Fibroblast of villous mesenchyme (primary cell): ENCODE results near the gene NOA1. TPM values are rescaled to one million over a fixed set of nuclear protein-coding genes. Genes with fewer than 3 reads are reported as not detected.
A peak's percentile ranks its signal among the peaks of the same experiment; 100 is the strongest.

ENCODE experiments used
- DNase-seq: peaks from one replicate; pipeline ENCODE4 v3.0.0-alpha.2; 2010; ENCODE audit warnings: low read depth
- H3K4me3 ChIP-seq: 2 replicates; pipeline ENCODE4 v1.5.1; 2011; ENCODE audit warnings: low read depth, mild to moderate bottlenecking, low read length
- CTCF ChIP-seq: IDR thresholded peaks from 2 replicates; pipeline ENCODE4 v1.5.1; 2012; ENCODE audit warnings: low read depth, mild to moderate bottlenecking, low read length; ENCODE audit not compliant: insufficient read depth
- total RNA-seq: library from RNA; depleted of rRNA; stranded (reverse); fragments of >200 nt; gene quantifications from 2 replicates; pipeline ENCODE4 v1.2.3, GENCODE V29; 2012

NOA1 gene
- total RNA-seq, 1 donor: 14.2 TPM

- no peak for TF ChIP-seq CTCF
- H3K4me3 ChIP-seq: no peak overlapping the region
- peak; percentile 88 for DNase-seq
Measured at GRCh38 chr4:56995525-56995924, 18.1 kb upstream of the NOA1 start.

DNA sequence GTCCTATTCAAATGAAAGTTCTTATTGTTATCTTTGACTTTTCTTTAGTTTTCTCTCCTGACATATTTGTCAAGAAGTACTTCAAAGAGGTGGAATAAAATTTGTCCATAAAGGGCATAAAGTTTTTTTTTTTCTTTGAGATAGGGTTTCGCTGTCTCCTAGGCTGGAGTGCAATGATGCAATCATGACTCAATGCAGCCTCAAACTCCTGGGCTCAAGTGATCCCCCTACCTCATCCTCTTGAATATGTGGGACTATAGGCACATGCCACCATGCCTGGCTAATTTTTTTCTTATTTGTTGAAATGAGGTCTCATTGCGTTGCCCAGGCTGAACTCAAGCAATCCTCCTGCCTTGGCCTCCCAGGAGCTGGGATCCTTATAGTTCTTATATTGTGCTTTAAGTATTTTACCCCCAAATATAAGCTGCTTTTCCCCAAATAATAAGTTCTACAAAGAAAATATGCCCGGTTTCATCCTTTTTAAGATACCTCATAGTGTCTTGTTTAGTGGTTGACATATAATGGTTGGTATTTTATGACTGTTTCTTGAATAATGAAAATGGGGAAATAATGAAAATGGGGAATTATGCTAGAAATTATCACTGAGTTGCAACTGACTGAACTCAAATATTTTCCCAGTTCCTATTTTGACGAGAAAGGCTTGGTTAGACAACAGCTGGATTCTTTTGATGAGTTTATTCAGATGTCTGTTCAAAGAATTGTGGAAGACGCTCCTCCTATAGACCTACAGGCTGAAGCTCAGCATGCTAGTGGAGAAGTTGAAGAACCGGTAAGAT, 12.9 kb upstream of the NOA1 start:
- peak; percentile 58 for DNase-seq
- no peak for TF ChIP-seq CTCF
- H3K4me3 ChIP-seq: no peak overlapping the region

- no peak overlapping the region for H3K4me3 ChIP-seq
- TF ChIP-seq CTCF: no peak
- no peak for DNase-seq
Measured at GRCh38 chr4:56986952-56987351, 9.5 kb upstream of the NOA1 start.

GRCh38 chr4:56986192-56986591, 8.8 kb upstream of the NOA1 start:
- DNase-seq: no peak
- no peak overlapping the region for H3K4me3 ChIP-seq
- no peak for TF ChIP-seq CTCF

GRCh38 chr4:56981795-56982201, 4.4 kb upstream of the NOA1 start:
- DNase-seq: no peak
- H3K4me3 ChIP-seq: peak overlapping the region; percentile 6

GRCh38 chr4:56979421-56980072, 2.1 kb upstream of the NOA1 start:
- TF ChIP-seq CTCF: no peak
- DNase-seq: peak; percentile 29

More at GRCh38 chr4:56981795-56982201, 4.4 kb upstream of the NOA1 start:
- TF ChIP-seq CTCF: no peak

More at GRCh38 chr4:56979421-56980072, 2.1 kb upstream of the NOA1 start:
- peak overlapping the region; percentile 91 for H3K4me3 ChIP-seq
